Keratinocyte (primary cell): Measurements from ENCODE around the gene PAPPA2. TPM values are rescaled to one million over a fixed set of nuclear protein-coding genes. Genes with fewer than 3 reads are reported as not detected.

ENCODE experiments used
- DNase-seq: peaks from one replicate; pipeline ENCODE4 v3.0.0-alpha.2; 2011; ENCODE audit warnings: low read depth, missing footprints, low spot score
- FAIRE-seq: peaks from 2 replicates; lab custom pipeline; 2011; peaks lifted over from hg19 to GRCh38; lab: Jason Lieb, UNC
- H2AFZ ChIP-seq: 2 replicates; pipeline ENCODE4 v1.6.0; 2012; ENCODE audit warnings: low read length, control low read depth, inconsistent platforms; ENCODE audit not compliant: control insufficient read depth
- H3K27ac ChIP-seq: 2 replicates; pipeline ENCODE4 v1.5.1; 2011; ENCODE audit warnings: low read length; ENCODE audit not compliant: control insufficient read depth, insufficient read depth
- H3K27me3 ChIP-seq: 3 replicates; pipeline ENCODE4 v1.6.0; 2011; ENCODE audit warnings: low read length; ENCODE audit not compliant: control insufficient read depth, insufficient read depth; ENCODE audit errors: extremely low read depth
- H3K36me3 ChIP-seq, 2 experiments: 2 replicates in 1 of 2; 3 replicates in 1 of 2; pipeline ENCODE4 v1.5.1; 2011; ENCODE audit warnings: low read length in 2 of 2, mild to moderate bottlenecking in 1 of 2; ENCODE audit not compliant: control insufficient read depth in 2 of 2, insufficient read depth in 2 of 2; ENCODE audit errors: extremely low read depth in 1 of 2
- H3K4me1 ChIP-seq: 3 replicates; pipeline ENCODE4 v1.5.1; 2011; ENCODE audit warnings: low read length; ENCODE audit not compliant: control insufficient read depth, insufficient read depth; ENCODE audit errors: extremely low read depth
- H3K4me2 ChIP-seq: 3 replicates; pipeline ENCODE4 v1.6.0; 2011; ENCODE audit warnings: low read depth, low read length; ENCODE audit not compliant: control insufficient read depth, insufficient read depth; ENCODE audit errors: extremely low read depth
- H3K4me3 ChIP-seq, 3 experiments: fragments of 200-600 bp in 1 of 3; sonication (generic) in 1 of 3; 2 replicates in 2 of 3; 3 replicates in 1 of 3; pipeline ENCODE4 v1.5.1; 2011 to 2016; ENCODE audit warnings: low read length in 3 of 3, mild to moderate bottlenecking in 3 of 3, control low read depth in 2 of 3, inconsistent platforms in 1 of 3, low read depth in 1 of 3, mixed read lengths in 1 of 3, mixed run types in 1 of 3, moderate library complexity in 1 of 3; ENCODE audit not compliant: control insufficient read depth in 2 of 3, insufficient read depth in 2 of 3; ENCODE audit errors: extremely low read depth in 1 of 3
- H3K79me2 ChIP-seq: 2 replicates; pipeline ENCODE4 v1.6.0; 2012; ENCODE audit warnings: low read length; ENCODE audit not compliant: control insufficient read depth, insufficient read depth
- H3K9ac ChIP-seq: 3 replicates; pipeline ENCODE4 v1.6.0; 2011; ENCODE audit warnings: low read length; ENCODE audit not compliant: control insufficient read depth, insufficient read depth; ENCODE audit errors: extremely low read depth
- H3K9me1 ChIP-seq: 3 replicates; pipeline ENCODE4 v1.6.0; 2011; ENCODE audit warnings: low read length; ENCODE audit not compliant: control insufficient read depth, insufficient read depth; ENCODE audit errors: extremely low read depth
- H3K9me3 ChIP-seq: 2 replicates; pipeline ENCODE4 v1.5.1; 2012; ENCODE audit warnings: low read depth, low read length; ENCODE audit not compliant: control insufficient read depth
- H4K20me1 ChIP-seq: 3 replicates; pipeline ENCODE4 v1.6.0; 2011; ENCODE audit warnings: low read length; ENCODE audit not compliant: control insufficient read depth, insufficient read depth; ENCODE audit errors: extremely low read depth
- EZH2 ChIP-seq: IDR thresholded peaks from one replicate; pipeline ENCODE4 v1.6.1; 2012; ENCODE audit warnings: inconsistent platforms, mild to moderate bottlenecking, low read length, moderate library complexity
- dilution Hi-C: fragments of 300-500 bp; cut with MboI; formaldehyde crosslinking; loops from one replicate; pipeline ENCODE4 v1.7.0; 2020; ENCODE audit warnings: low sequenced_read_pairs; ENCODE audit not compliant: extremely low pct_ligation_motif_present
- polyA plus RNA-seq, 5 experiments: library from polyadenylated mRNA; depleted of rRNA in 3 of 5; stranded (reverse) in 3 of 5; stranded (forward) in 1 of 5; unstranded in 1 of 5; fragments of >200 nt; gene quantifications; 1 replicate in 1 of 5; 2 replicates in 3 of 5; 3 replicates in 1 of 5; pipeline versions ENCODE4 v1.2.1 to v1.2.3, GENCODE V29; 2011 to 2012; ENCODE audit warnings: missing spikeins in 2 of 5, low read depth in 1 of 5, low replicate concordance in 1 of 5
- TF ChIP-seq, protein P1 (sequence below), 3 experiments: IDR thresholded peaks in 1 of 3; conservative IDR thresholded peaks in 1 of 3; optimal IDR thresholded peaks in 1 of 3; 2 replicates in 2 of 3; 3 replicates in 1 of 3; pipeline versions ENCODE3 to v1.5.1; 2011; ENCODE audit warnings: low read length in 3 of 3, mild to moderate bottlenecking in 3 of 3, moderate library complexity in 2 of 3, control low read depth in 1 of 3, inconsistent platforms in 1 of 3; ENCODE audit not compliant: insufficient read depth in 2 of 3; ENCODE audit errors: extremely low read depth in 1 of 3

PAPPA2 gene
- polyA plus RNA-seq, 1 donor (not counting 4 experiments of a cell fraction or from before 2014, with no cell fraction given) = 0.07 TPM

DNA sequence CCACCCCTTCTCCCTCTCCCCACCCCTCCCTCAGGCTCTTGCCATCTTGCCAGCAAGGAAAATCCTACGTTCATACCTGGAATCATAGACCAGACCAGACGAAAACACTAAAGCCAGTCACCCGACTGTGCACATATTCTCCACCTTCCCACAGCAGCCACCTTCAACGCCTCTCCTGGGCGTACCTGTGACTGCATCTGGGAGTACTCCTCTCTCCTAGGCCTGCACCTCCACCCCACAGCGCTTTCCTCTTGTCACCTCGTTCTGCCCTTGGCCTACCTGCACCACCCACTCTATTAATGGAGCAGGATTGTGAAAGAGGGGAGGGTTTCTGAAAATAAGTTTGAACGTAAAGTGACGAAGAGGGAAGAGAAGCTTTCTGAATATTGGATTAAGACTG is 17.8 kb downstream of the PAPPA2 start:
- DNase-seq = no peak
- no peak overlapping the region for H3K27ac ChIP-seq
- H3K27me3 ChIP-seq = no peaks in the 10 kb centered on the region
- H3K4me3 ChIP-seq = no peak overlapping the region
- dilution Hi-C loops = no loop called here
- no peaks in the 10 kb centered on the region for H3K4me1 ChIP-seq
- no peaks in the 10 kb centered on the region for H3K79me2 ChIP-seq
- no peak for FAIRE-seq
- no peak overlapping the region for H3K4me2 ChIP-seq
- H3K9me1 ChIP-seq = no peaks in the 10 kb centered on the region
- no peak overlapping the region for H2AFZ ChIP-seq
- TF ChIP-seq EZH2 = no peak
- TF ChIP-seq, protein P1, sequence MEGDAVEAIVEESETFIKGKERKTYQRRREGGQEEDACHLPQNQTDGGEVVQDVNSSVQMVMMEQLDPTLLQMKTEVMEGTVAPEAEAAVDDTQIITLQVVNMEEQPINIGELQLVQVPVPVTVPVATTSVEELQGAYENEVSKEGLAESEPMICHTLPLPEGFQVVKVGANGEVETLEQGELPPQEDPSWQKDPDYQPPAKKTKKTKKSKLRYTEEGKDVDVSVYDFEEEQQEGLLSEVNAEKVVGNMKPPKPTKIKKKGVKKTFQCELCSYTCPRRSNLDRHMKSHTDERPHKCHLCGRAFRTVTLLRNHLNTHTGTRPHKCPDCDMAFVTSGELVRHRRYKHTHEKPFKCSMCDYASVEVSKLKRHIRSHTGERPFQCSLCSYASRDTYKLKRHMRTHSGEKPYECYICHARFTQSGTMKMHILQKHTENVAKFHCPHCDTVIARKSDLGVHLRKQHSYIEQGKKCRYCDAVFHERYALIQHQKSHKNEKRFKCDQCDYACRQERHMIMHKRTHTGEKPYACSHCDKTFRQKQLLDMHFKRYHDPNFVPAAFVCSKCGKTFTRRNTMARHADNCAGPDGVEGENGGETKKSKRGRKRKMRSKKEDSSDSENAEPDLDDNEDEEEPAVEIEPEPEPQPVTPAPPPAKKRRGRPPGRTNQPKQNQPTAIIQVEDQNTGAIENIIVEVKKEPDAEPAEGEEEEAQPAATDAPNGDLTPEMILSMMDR (optimal IDR thresholded peaks at IDR 0.05 in 1 of 3, IDR thresholded peaks at IDR 0.05 in 1 of 3, conservative IDR thresholded peaks at IDR 0.05 in 1 of 3; ENCODE audit: extremely low read depth in 1 of 3, insufficient read depth in 2 of 3, low read length in 3 of 3) = no peak
- no peaks in the 10 kb centered on the region for H4K20me1 ChIP-seq
- H3K9me3 ChIP-seq = no peaks in the 10 kb centered on the region
- no peak overlapping the region for H3K9ac ChIP-seq
- H3K36me3 ChIP-seq = no peaks in the 10 kb centered on the region

DNA sequence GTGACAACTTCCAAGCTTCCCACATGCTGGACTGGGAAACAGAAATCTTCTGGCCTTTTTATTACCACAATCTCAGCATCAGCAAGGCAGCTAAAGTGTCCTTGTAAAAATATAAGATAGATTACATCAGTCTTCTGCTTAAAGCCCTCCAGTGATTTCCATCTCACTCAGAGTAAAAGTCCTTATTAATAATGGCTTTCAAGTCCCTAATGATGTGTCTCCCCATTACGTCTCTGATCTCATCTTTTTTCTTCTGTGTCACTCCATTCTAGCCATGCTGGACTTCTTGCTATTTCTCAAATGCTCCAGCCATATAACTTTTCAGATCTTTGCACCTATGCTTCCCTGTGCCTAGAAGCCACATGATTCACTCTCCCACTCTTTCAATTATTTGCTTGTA is 22.1 kb downstream of the PAPPA2 start:
- H3K27me3 ChIP-seq = no peaks in the 10 kb centered on the region
- no peak overlapping the region for H3K4me2 ChIP-seq
- H3K9ac ChIP-seq = no peak overlapping the region
- DNase-seq (no peak), FAIRE-seq (no peak)
- TF ChIP-seq EZH2 = no peak
- TF ChIP-seq, protein P1 (optimal IDR thresholded peaks at IDR 0.05 in 1 of 3, IDR thresholded peaks at IDR 0.05 in 1 of 3, conservative IDR thresholded peaks at IDR 0.05 in 1 of 3; ENCODE audit: extremely low read depth in 1 of 3, insufficient read depth in 2 of 3, low read length in 3 of 3) = no peak
- H3K9me1 ChIP-seq = no peaks in the 10 kb centered on the region
- dilution Hi-C loops = no loop called here
- no peak overlapping the region for H3K4me3 ChIP-seq
- H2AFZ ChIP-seq = no peak overlapping the region
- no peak overlapping the region for H3K27ac ChIP-seq
- H3K79me2 ChIP-seq = no peaks in the 10 kb centered on the region
- no peaks in the 10 kb centered on the region for H4K20me1 ChIP-seq
- H3K4me1 ChIP-seq = no peaks in the 10 kb centered on the region
- H3K36me3 ChIP-seq = no peaks in the 10 kb centered on the region
- no peaks in the 10 kb centered on the region for H3K9me3 ChIP-seq
